Kidney (tissue), 14 donors: ENCODE measurements around the gene HSPA4. TPM values are rescaled to one million over a fixed set of nuclear protein-coding genes. Genes with fewer than 3 reads are reported as not detected.

Source experiments
- DNase-seq, 5 donors: peaks; one replicate each; pipeline ENCODE4 v3.0.0-alpha.2; 2013 to 2020
- FAIRE-seq: peaks from 2 replicates; lab custom pipeline; 2012; peaks lifted over from hg19 to GRCh38; lab: Jason Lieb, UNC
- H3K27ac ChIP-seq, 2 donors: one replicate each; pipeline ENCODE4 v1.7.0; 2013; ENCODE audit warnings: low read depth in 2 of 2, low read length in 2 of 2, inconsistent platforms in 1 of 2
- H3K27me3 ChIP-seq: one replicate; pipeline ENCODE4 v1.7.1; 2013; ENCODE audit warnings: low read length, inconsistent platforms; ENCODE audit not compliant: control insufficient read depth, insufficient read depth
- H3K36me3 ChIP-seq, 3 donors: one replicate each; pipeline versions ENCODE4 v1.7.0 to v1.7.1; 2013; ENCODE audit warnings: low read length in 3 of 3, control low read depth in 1 of 3, inconsistent platforms in 1 of 3; ENCODE audit not compliant: insufficient read depth in 3 of 3, control insufficient read depth in 2 of 3
- H3K4me1 ChIP-seq, 3 donors: one replicate each; pipeline versions ENCODE4 v1.7.0 to v1.7.1; 2013; ENCODE audit warnings: low read length in 3 of 3, inconsistent platforms in 1 of 3, low read depth in 1 of 3; ENCODE audit not compliant: control insufficient read depth in 2 of 3, insufficient read depth in 2 of 3
- H3K4me3 ChIP-seq, 3 donors: one replicate each; pipeline versions ENCODE4 v1.7.0 to v1.8.1; 2013; ENCODE audit warnings: low read length in 3 of 3, control low read depth in 1 of 3, inconsistent platforms in 1 of 3
- H3K9ac ChIP-seq, 3 donors: one replicate each; pipeline versions ENCODE4 v1.7.0 to v1.7.1; 2013; ENCODE audit warnings: low read length in 3 of 3, control low read depth in 1 of 3, inconsistent platforms in 1 of 3
- H3K9me3 ChIP-seq, 3 donors: one replicate each; pipeline versions ENCODE4 v1.7.0 to v1.7.1; 2013; ENCODE audit warnings: low read length in 3 of 3, control low read depth in 1 of 3, inconsistent platforms in 1 of 3; ENCODE audit not compliant: control insufficient read depth in 2 of 3, insufficient read depth in 1 of 3
- CTCF ChIP-seq: IDR thresholded peaks from 3 replicates; pipeline ENCODE4 v1.5.1; 2012; ENCODE audit warnings: mild to moderate bottlenecking, moderate library complexity, borderline replicate concordance; ENCODE audit not compliant: insufficient read depth; ENCODE audit errors: extremely low read depth
- intact Hi-C: fragments of 100-400 bp; cut with DNase I; formaldehyde crosslinking; loops from one replicate; pipeline ENCODE4 v1.11.1; 2022
- polyA plus RNA-seq: library from polyadenylated mRNA; stranded (reverse); fragments of 350-450 nt; fragmentation: Illumina TruSeq; extraction: RNeasy Lipid Tissue Mini Kit (QIAGEN cat#74804); gene quantifications from one replicate; pipeline ENCODE4 v1.2.3, GENCODE V29; 2014; ENCODE audit warnings: low read depth, low replicate concordance; ENCODE audit not compliant: insufficient read depth
- total RNA-seq: library from RNA; stranded (reverse); fragmentation: NEBNext Ultra II Directional; extraction: Animal tissue kit (Norgen Biotek cat#: 25700); gene quantifications from one replicate; pipeline ENCODE4 v1.2.1, GENCODE V29; 2021
- donor health status: control.
- donor health status: control.
- donor health status: control.
- donor health status: control.
- donor health status: control.
- donor health status: DM: yes; HTN: yes; CAD: no.
- donor health status: Normal renal cell carcinoma (clear cell type).

Gene HSPA4
- total and polyA plus RNA-seq, 2 donors from 2014 or later, result 79.7 to 81.5 TPM

DNA sequence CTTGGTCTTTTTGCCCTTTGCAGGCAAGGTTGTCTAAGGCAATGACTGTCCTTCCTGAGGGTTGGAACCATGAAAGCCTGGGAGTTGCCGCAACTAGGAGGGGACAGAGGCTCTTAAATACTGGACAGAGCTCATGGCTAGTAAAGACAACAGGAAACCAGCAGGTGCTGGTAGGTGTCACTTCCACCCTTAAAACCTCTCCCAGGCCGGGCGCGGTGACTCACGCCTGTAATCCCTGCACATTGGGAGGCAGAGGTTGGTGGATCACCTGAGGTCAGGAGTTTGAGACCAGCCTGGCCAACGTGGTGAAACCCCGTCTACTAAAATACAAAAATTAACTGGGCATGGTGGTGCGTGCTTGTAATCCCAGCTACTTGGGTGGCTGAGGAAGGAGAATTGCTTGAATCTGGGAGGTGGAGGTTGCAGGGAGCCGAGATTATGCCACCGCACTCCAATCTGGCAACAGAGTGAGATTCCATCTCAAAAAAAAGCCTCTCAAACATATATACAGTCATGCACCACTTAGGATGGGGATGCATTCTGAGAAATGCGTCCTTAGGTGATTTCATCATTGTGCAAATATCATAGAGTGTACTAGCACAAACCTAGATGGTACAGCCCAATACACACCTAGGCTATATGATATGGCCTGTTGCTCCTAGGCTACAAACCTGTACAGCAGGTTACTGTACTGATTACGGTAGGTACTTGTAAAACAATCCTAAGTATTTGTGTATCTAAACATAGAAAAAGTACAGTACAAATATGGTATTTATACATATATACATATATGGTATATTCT lies 102.7 kb downstream of the HSPA4 start:
- Histone ChIP-seq H3K9me3 (no peaks in the 10 kb centered on the region), H3K36me3 (no peaks in the 10 kb centered on the region), H3K27me3 (no peaks in the 10 kb centered on the region), H3K27ac (no peak overlapping the region), H3K9ac (no peak overlapping the region), H3K4me3 (no peak overlapping the region), H3K4me1 (no peaks in the 10 kb centered on the region)
- intact Hi-C loops, result no loop called here
- TF ChIP-seq CTCF, result no peak
- no peak for DNase-seq
- FAIRE-seq, result no peak

GRCh38 chr5:133155326-133155969 lies 103.6 kb downstream of the HSPA4 start:
- H3K36me3 ChIP-seq, result no peaks in the 10 kb centered on the region
- no peaks in the 10 kb centered on the region for H3K9me3 ChIP-seq
- H3K4me3 ChIP-seq, result no peak overlapping the region
- intact Hi-C loops, result no loop called here
- no peak overlapping the region for H3K9ac ChIP-seq
- no peak for TF ChIP-seq CTCF
- H3K4me1 ChIP-seq, result no peaks in the 10 kb centered on the region
- H3K27ac ChIP-seq, result no peak overlapping the region
- no peak for DNase-seq
- no peak for FAIRE-seq
- H3K27me3 ChIP-seq, result no peaks in the 10 kb centered on the region

Other genes starting within 250 kb of the HSPA4 start
- 4.1 TPM for gene SOWAHA, start 238.7 kb upstream of the HSPA4 start, total RNA-seq
- gene SOWAHA, start 238.7 kb upstream of the HSPA4 start, polyA plus RNA-seq, result 7.1 TPM
- gene SHROOM1, start 221.4 kb upstream of the HSPA4 start, total RNA-seq, result 13.4 TPM
- gene SHROOM1, start 221.4 kb upstream of the HSPA4 start, polyA plus RNA-seq, result 7.8 TPM
- 0.88 TPM for gene GDF9, start 185.5 kb upstream of the HSPA4 start, total RNA-seq
- 0.88 TPM for gene GDF9, start 185.5 kb upstream of the HSPA4 start, polyA plus RNA-seq
- 306 TPM for gene UQCRQ, start 185.4 kb upstream of the HSPA4 start, total RNA-seq
- gene UQCRQ, start 185.4 kb upstream of the HSPA4 start, polyA plus RNA-seq, result 1,158 TPM
- gene LEAP2, start 178.3 kb upstream of the HSPA4 start, total RNA-seq, result 1.5 TPM
- 6.9 TPM for gene LEAP2, start 178.3 kb upstream of the HSPA4 start, polyA plus RNA-seq
- gene AFF4, start 88.4 kb upstream of the HSPA4 start, total RNA-seq, result 83.7 TPM
- 8.8 TPM for gene AFF4, start 88.4 kb upstream of the HSPA4 start, polyA plus RNA-seq
- 19.9 TPM for gene ZCCHC10, start 25.5 kb upstream of the HSPA4 start, total RNA-seq
- gene ZCCHC10, start 25.5 kb upstream of the HSPA4 start, polyA plus RNA-seq, result 32.7 TPM